Measurements from ENCODE around the gene HELB.
"Not testable (repeated sequence)": the region's sequence is repeated elsewhere in the genome, so short reads cannot be mapped to it uniquely, and the experiment has no call there.

HELB gene

DNA sequence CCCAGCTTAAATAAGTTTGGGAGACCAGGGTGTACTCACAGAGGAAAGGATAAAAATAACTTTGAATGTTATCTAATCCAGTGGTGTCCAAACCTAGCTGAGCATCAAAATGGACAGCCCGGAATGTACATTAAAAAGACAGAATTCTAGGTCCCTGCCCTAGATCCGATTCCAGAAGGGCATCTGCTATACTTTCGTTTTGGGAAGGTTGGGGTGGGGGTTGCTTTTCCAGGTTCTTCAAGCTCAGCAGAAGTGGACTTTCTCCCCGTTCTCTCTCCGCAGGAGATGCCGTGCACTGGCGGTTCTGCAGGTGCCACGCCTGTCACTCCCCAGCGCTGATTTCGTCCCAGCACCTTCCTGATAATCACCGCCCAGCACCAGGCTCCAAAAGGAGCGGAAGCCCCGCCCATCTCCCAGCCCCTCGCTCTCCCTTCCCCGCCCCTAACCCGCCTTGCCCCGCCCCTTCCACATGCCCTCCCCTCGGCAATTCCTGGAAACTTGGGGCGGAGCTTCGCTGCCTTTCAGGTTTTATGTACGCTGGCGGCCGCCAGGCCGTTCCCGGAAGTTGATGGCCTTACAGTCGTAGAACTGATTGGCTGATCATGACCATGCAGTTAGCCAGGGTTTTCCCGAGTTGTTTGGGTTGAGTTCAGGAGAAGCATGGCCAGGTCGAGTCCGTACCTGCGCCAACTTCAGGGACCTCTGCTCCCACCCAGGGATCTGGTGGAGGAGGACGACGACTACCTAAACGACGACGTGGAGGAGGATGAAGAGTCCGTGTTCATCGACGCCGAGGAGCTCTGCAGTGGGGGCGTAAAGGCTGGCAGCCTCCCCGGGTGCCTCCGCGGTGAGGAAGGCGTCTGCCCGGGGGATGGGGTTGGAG is at the start of gene HELB:
TSS of gene HELB (plus strand) at position 550 of the 883 bp plus-strand sequence. CDS start at position 661, 111 bp downstream.
- peak; percentile 93 to 96 for DNase-seq

DNA sequence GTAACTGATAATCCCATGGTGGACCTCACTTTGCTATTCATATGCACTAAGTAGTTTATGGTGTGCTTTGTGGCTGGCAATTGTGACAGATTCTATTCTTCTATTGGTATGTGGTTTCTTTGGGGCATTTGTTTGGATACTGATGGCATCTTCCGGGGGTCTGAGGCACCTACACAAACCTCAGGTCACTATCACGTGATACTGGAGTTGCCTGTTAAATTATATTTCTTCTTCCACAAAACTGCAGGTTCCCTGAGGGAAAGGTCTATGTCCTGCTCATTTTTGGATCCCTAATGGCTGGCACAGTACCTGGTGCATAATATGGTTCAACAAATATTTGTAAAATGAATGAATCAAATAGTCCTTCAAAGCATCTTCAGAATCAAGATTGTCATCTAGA is 49.5 kb upstream of the HELB start:
- no peak for DNase-seq

DNA sequence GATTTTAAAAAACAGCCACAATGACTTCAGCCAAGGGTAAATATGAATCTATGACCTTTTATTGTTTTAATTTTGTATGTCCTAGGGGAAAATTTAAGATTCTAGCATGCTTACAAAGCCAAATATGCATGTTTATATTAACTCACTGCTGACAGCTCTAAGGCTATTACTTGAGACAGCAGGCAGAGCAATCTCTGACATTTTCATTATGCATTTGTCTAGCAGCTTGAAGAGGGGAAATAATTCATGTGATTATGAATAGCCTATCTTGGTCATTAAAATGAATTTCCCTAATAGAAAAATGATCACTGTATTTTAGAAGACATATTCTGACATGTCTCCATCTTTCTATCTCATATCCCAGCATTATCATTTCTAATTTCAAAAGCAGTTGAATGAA is 46.6 kb upstream of the HELB start:
- DNase-seq = no peak

DNA sequence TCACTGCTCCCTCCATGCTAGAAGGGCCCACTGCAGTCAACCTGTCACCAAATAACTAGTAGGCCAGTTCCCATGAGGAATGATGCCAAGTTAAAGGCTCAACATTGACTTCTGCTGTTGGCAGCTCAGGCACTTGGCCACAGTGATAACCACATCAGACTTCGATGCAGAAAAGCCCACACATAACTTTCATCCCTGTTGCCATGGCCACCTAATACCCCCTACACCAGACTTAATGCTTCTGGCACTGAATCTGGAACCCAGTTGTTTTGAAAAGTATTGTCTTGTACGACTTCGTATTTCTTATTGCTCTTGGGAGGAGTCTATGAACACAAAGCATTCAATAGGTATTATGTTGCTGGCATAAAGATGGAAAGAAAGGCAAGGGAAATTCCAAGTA is 44.3 kb upstream of the HELB start:
- no peak for DNase-seq

DNA sequence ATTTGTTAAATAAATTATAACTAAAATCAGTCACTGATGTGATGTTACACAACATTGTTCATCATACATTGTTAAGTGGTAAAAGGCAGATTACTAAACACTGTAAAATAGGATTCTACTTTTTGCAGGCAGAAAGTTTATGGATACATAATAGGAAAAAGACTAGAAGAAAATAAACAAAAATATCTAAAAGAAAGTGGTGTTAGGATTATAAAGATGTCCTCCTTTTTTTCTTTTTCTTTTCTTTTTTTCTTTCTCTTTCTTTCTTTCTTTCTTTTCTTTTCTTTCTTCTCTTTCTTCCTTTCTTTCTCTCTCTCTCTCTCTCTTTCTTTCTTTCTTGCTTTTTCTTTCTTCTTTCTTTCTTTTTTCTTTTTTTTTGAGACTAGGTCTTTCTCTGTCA is 39.6 kb upstream of the HELB start:
- DNase-seq = no peak

DNA sequence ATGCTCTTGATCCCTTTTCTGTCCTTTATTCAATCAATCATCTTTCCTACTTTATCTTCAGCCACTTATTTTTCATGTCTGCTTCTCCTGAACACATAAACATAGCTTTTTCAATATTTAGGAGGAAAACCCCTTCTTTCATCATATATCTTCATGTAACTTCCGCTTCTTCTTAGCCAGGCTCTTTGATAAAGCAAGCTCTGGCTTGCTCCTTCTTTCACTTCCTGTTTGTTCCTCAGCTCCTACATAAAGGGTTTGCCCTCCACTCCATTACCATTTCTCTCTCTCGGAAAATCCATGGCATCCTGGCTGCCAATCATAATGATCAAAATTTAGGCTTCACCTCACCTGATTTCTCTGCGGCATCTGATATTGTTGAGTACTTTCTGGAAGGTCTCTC is 33.7 kb upstream of the HELB start:
- peak; percentile 74 to 76 for DNase-seq

DNA sequence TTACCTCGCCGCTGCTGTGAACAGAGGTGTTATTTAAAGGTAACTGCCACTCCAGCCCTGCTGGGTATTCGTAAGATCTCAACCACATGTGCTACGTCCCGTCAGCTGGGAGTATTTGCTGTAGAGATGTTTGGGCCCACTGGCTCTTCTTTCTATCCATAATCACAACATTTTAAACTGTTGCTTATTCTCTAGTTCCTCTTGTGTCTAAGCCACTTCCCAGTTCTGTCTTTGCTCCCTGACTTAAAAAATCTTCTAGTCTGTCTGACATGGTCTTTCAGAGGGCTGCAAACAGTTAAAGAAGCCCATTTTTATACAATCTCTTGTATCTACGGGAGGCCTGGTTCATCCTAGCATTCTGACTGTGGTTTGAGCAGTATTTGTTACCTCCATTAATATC is 33.2 kb upstream of the HELB start:
- DNase-seq = peak; percentile 18 to 35

DNA sequence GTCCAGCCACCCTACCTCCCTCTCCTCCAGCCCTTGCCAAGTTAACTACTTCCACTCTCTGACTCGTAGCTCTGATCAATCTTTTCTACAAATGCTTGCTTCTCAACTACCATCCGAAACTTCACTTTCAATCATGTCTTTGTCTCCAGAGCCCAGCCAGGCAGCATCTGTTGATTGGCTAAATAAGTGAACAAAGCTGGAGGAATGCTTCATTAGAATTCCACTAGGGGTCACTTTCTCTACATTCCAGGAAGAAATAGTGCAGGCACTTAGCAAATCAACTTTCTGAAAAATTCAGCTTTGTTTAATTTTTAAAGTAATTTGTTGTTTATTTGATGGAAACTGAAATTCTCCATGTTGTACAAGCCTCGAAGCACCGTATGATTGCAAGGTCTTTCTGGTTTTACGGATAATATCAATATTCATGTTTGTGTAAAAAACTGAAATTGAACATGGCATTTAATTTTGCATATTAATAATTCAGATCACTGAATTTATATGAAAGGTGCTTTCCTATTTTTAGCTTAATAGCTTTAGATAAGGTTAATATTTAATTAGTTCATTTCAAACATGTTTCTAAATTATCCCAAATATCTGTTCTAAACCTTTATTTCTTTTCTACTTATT is 32.4 kb upstream of the HELB start:
- DNase-seq = peak; percentile 58 to 68

DNA sequence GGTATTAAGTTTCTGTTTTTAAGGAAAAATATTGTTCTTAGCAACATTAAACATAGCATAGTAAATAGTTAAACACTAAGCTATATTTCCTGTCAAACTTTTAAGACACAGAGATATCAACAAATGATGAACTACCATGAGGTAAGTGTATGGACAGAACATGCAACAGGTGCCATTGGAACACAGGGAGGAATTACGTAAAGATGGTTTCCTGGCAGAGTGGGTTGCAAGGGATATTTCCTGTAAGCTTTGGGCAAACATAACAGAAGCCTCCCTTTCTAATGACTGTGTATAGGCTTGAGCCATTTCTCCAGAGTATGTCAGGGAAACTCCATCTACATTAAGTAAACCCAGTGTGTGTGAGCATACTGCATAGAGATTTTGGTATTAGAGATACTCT is 31.7 kb upstream of the HELB start:
- DNase-seq = peak; percentile 42 to 50

DNA sequence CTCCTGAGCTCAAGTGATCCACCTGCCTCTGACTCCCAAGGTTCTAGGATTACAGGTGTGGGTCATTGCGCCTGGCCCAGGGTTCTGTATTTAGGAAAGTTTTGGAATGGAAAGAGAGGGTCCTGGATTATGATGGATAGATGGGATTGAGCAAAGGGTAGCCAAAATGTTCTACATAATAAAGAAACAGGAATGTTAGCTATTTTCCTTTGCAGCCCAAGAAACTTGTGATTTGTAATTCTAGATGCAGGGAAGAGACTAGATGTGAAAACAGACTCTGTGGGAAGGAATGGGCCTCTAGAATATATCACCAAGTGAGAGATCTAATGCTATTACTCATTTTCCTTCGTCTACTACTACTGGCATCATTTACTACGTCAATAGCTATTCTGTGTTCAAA is 29.6 kb upstream of the HELB start:
- no peak for DNase-seq

DNA sequence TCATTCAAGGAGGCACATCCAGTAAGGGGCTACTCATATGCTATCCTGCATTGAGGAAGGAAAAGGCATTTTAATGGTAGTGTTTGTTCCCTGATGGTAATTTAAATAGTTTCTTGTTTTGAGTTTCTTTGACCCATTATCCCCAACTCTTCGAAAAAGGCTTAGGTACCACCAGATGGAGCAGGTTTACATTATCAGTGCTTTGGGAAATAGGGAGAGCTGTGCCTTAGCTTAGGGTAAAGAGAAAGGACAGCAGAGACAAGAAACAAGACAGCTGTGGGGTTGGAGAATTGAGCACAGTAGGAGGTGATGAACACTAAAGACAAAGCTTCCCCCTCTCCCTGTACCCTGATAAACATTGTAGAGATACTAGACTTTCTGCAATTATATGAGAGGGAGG is 29.1 kb upstream of the HELB start:
- DNase-seq = no peak

DNA sequence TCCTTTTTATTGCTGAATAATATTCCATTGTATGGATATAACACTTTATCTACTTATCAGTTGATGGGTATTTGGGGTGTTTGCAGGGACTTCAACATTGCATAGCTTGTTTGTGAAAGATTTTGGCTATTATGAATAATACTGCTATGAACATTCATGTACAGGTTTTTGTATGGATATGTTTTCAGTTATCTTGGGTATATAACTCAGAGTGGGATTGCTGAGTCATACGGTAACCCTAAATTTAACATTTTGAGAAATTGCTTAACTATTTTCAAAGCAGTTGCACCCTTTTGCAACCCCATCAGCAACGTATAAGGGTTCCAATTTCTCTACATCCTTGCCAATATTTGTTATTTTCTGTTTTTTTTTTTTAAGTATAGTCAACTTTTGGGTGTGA is 27.3 kb upstream of the HELB start:
- DNase-seq = peak in 1 of 2 experiments; percentile 32

DNA sequence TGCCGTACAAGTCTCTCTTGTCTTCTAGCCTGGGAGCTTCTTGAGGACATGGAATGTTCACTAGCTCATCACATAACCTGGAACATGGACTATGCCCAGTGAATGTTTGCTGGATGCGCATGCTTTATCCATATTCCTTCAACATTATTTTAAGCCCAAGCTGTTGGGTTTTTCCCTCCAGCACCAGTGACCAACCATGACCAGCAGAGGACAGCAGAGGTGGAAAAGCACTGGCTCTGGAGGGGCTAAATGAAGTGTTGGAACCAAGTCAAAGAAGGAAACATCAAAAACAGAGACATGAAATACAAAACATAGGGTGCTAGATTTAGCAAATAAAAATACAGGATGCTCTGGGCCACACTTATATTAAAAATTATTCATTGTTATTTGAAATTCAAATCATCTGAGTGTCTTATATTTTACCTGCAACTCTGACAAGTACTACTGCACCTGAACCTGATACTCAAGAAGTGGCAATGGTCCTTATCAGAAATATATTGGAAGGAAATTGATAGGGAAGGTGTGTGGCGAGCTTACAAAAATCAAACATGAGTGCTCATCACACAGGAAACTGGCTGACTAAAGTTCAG is 23.1 kb upstream of the HELB start:
- peak; percentile 36 to 54 for DNase-seq

DNA sequence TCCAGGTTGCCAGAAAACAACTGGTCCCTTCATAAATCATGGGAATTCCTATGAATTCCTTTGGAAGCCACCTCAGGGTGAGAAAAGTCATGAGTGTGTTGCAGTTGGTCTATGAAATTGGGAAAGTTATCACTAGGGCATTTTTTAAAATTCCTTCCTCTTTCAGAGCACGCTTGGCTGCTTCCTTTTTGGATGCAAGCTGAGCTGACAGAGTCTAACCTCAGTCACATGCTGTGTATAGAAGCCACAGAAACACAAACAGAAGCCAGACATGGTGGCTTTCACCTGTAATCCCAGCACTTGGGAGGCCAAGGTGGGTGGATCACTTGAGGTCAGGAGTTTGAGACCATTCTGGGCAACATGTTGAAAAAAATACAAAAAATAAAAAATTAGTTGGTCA is 21.7 kb upstream of the HELB start:
- peak; percentile 61 to 64 for DNase-seq

DNA sequence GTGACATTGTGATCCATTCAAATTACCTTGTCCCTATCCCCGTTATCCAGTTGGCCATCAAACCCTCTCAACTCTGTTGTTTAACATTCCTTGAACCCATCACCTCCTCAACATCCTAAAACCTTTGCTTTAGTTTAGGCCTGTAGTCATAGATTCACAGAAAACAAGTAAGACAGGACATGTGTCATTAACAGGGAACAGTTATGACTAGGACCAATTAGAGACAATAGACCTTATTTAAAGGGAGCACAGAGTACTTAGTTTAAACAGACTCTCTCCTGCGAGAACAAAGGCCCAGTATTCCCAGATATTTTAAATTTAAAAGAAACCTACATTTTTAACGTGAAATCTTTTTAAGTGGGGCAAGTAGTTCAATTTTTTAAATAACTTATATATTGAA is 20.0 kb upstream of the HELB start:
- DNase-seq = no peak

DNA sequence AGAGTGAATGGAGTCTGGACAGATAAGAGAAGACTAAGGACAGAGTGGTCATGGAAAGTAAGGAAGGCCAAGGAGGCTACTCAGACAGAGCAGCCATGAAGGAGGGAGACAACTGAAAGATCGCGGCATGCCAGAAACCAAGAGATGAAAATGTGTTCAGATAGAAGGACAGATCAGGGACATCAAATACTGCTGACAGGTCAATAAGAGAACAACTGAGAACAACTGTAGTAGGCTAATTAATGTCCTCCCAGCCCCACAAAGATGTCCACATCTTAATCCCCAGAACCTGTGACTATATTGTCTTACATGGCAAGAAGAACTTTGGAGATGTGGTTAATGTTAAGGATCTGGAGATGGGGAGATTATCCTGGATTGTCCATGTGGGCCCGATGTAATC is 15.0 kb upstream of the HELB start:
- no peak for DNase-seq

DNA sequence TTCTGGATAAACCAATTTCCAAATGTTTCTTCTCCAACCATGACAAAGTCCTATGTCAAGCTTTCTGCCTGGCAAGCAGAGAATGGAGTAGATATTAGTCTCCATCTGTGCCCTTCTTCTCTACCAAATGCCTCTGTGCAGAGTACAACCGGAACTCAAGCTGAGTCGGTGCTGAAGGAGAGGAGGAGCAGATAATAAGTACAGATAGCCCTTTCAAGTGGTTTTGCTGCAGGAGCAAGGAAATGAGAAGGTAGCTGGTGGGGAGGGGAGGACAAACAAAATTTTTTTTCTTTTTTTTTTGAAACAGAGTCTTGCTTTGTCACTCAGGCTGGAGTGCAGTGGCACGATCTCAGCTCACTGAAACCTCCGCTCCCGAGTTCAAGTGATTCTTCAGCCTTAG is 14.2 kb upstream of the HELB start:
- no peak for DNase-seq

DNA sequence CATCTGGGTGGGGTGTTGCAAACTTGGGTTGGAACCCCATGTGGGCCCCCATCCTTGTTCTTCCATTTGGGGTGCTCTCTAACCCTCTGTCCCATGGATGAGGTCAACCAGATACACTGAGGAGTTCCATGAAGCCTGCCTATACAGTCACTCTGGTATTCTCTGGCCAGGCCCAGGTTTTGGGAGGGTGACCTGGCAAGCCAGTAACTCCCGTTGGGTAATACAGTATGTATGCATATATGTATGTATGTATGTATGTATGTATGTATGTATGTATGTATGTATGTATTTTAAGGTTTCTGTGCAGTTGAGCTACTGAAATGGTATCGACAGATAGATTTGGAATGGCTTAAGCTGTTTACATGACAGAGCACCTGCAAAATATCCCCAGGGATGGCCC is 12.8 kb upstream of the HELB start:
- no peak for DNase-seq

DNA sequence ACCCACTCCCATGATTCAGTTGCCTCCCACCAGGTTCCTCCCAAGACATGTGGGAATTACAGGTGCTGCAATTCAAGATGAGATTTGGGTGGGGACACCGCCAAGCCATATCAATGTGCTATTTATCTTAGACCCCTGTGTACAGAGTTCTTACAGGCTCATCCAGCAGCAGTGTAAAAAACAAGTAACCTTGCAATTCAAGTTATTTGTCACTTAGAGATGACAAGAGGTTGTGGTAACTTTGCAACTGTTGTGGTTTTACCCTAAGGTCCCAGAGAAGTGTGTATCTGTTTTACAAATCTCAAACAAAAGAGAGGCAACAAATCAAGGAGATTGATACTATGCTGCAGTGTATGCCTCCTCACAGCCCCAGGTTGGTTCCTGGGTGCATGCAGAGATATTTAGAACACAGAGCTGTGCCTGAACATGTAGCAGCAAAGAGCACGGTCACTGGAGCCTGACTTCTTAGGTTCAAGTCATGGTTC is 11.5 kb upstream of the HELB start:
- no peak for DNase-seq

DNA sequence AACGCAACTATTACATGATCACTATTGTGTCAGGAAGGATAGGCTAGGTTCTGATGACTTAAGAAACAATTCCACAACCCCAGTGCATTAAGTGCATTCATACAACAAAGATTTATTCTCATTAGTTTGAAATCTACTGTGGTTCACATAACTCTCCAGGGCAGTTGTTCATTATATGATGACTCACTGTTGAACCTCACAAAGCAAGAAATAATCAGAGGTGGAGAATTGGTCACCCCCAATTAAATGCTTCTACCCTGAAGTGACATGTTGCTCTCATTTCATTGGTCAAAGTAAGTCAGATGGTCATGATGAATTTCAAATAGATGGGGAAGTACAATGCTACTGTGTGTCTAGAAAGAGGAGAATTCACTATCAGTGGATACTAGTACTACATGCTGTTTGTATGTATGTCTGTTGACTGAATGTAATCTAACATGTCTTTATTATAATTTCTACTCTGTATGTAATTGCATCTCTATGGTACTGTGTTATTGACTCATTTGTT is 6.1 kb upstream of the HELB start:
- no peak for DNase-seq

DNA sequence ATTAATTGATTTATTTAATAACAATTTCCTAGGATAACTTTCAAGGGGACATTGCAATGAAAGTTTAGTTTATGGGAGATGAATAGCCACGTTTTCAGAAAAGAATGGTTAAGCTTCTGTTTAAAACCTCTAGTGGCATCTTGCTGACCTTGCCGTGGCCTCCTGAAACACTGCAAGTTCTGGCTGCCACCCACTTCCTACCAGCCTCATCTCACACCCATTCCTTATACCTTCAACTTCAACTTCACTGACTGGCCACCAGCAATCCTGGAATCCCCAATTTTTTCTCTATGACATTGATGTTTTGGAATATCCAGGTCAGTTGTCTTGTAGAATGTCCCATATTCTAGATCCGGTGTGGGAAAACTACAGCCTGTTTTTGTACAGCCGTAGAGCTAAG is 5.2 kb upstream of the HELB start:
- no peak for DNase-seq

DNA sequence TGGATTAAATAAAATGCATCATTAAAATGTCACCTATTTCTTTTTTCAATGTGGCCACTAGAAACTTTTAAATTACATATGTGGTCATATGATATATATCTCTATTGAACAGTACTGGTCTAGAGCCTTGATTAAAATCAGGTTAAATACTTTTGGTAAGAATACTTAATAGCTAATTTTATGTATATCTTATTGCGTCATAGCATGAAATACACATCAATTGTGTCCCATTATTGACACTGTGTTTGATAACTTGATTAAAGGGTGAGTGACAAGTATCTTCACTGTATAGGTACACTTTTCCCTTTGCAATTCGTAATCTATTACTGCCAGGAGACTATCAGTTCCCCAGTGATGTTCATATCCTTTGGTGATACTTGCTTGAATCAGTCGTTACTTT is 4.4 kb upstream of the HELB start:
- DNase-seq = no peak

DNA sequence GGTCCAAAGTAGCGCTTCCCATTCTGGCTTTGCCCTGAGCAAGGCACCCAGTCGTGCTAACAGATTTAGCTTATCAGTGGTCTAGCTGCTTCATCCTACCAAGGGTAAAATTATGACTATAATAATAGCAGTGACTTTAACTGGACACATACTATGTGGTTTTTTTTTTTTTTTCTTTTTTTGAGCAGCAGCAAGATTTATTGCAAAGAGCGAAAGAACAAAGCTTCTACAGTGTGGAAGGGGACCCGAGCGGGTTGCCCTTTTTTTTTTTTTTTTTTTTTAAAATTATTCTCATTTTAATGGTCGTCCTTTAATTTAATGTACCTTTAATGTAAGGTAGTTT is 505 bp downstream of the HELB start:
- no peak for DNase-seq

DNA sequence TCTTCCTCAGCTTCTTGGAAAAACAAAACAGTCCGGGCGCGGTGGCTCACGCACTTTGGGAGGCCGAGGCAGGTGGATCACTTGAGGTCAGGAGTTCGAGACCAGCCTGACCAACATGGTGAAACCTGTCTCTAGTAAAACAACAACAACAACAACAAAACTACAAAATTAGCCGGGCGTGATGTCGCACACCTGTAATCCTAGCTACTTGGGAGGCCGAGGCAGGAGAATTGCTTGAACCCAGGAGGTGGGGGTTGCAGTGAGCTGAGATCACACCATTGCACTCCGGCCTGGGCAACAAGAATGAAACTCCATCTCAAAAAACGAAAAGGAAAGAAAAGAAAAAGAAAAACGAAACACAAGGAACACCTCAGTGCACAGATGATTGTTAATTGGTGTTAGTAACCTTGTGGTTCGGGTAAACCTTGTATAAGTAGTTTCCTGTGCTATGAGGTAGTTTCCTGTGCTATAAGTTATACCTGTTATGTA is 1.1 kb downstream of the HELB start:
- DNase-seq = not testable (repeated sequence)
